HL-60 (cell line): ENCODE results near the gene OR7C2.

Experiments used
- CTCF ChIP-seq: IDR thresholded peaks from one replicate; pipeline ENCODE4 v1.5.1; 2011; ENCODE audit warnings: low read length, control low read depth, inconsistent platforms; ENCODE audit not compliant: insufficient read depth
- SPI1 ChIP-seq: IDR thresholded peaks from 2 replicates; pipeline ENCODE4 v1.6.1; 2012; ENCODE audit warnings: low read depth, mild to moderate bottlenecking, borderline replicate concordance

GRCh38 chr19:14961956-14962685 lies 20.8 kb downstream of the OR7C2 start:
- TF ChIP-seq CTCF = no peak
- TF ChIP-seq SPI1 = no peak
